Panc1 (cell line): ENCODE results near the gene ZBTB48.

Experiments
- POLR2AphosphoS5 ChIP-seq: IDR thresholded peaks from 2 replicates; pipeline ENCODE4 v1.6.1; 2012; ENCODE audit warnings: mild to moderate bottlenecking, low read depth, low read length, moderate library complexity
- SIN3A ChIP-seq: IDR thresholded peaks from 2 replicates; pipeline ENCODE4 v1.6.1; 2012; ENCODE audit warnings: low read depth, mild to moderate bottlenecking, low read length, moderate library complexity, borderline replicate concordance; ENCODE audit not compliant: insufficient read depth
- TCF7L2 ChIP-seq: IDR thresholded peaks from 2 replicates; pipeline ENCODE4 v1.6.1; 2011; ENCODE audit warnings: mild to moderate bottlenecking, low read depth, low read length, inconsistent platforms
- TF ChIP-seq, protein P1 (sequence below): fragments of 450-650 bp; IDR thresholded peaks from 2 replicates; pipeline ENCODE4 v1.5.1; 2017; ENCODE audit warnings: mild to moderate bottlenecking
- TF ChIP-seq, protein P2 (sequence below), 2 experiments: IDR thresholded peaks; 2 replicates each; pipeline ENCODE4 v1.6.1; 2011 to 2012; ENCODE audit warnings: low read depth in 2 of 2, control low read depth in 1 of 2, low read length in 1 of 2, mild to moderate bottlenecking in 1 of 2, moderate library complexity in 1 of 2; ENCODE audit not compliant: insufficient read depth in 1 of 2

DNA sequence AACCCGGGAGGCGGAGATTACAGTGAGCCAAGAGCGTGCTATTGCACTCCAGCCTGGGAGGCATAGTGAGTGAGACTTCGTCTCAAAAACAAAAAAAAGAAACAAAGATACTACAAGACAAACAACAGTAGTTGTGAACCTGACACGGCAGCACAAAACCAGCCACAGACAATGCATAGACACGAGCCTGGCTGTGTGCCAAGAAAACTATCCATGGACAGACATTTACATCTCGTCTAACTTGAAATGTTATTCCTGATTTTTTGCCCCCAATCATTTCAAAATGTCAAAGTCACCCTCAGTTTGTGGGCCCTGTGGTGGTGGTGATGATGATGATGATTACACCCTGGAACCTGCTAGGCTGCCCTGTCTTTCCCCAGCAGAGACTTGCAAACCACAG lies 16.6 kb downstream of the ZBTB48 start:
- no peak for TF ChIP-seq POLR2AphosphoS5
- TF ChIP-seq, protein P1, sequence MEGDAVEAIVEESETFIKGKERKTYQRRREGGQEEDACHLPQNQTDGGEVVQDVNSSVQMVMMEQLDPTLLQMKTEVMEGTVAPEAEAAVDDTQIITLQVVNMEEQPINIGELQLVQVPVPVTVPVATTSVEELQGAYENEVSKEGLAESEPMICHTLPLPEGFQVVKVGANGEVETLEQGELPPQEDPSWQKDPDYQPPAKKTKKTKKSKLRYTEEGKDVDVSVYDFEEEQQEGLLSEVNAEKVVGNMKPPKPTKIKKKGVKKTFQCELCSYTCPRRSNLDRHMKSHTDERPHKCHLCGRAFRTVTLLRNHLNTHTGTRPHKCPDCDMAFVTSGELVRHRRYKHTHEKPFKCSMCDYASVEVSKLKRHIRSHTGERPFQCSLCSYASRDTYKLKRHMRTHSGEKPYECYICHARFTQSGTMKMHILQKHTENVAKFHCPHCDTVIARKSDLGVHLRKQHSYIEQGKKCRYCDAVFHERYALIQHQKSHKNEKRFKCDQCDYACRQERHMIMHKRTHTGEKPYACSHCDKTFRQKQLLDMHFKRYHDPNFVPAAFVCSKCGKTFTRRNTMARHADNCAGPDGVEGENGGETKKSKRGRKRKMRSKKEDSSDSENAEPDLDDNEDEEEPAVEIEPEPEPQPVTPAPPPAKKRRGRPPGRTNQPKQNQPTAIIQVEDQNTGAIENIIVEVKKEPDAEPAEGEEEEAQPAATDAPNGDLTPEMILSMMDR: no peak
- TF ChIP-seq, protein P2, sequence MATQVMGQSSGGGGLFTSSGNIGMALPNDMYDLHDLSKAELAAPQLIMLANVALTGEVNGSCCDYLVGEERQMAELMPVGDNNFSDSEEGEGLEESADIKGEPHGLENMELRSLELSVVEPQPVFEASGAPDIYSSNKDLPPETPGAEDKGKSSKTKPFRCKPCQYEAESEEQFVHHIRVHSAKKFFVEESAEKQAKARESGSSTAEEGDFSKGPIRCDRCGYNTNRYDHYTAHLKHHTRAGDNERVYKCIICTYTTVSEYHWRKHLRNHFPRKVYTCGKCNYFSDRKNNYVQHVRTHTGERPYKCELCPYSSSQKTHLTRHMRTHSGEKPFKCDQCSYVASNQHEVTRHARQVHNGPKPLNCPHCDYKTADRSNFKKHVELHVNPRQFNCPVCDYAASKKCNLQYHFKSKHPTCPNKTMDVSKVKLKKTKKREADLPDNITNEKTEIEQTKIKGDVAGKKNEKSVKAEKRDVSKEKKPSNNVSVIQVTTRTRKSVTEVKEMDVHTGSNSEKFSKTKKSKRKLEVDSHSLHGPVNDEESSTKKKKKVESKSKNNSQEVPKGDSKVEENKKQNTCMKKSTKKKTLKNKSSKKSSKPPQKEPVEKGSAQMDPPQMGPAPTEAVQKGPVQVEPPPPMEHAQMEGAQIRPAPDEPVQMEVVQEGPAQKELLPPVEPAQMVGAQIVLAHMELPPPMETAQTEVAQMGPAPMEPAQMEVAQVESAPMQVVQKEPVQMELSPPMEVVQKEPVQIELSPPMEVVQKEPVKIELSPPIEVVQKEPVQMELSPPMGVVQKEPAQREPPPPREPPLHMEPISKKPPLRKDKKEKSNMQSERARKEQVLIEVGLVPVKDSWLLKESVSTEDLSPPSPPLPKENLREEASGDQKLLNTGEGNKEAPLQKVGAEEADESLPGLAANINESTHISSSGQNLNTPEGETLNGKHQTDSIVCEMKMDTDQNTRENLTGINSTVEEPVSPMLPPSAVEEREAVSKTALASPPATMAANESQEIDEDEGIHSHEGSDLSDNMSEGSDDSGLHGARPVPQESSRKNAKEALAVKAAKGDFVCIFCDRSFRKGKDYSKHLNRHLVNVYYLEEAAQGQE (IDR thresholded peaks at IDR 0.05; ENCODE audit: insufficient read depth in 1 of 2, low read depth in 2 of 2, low read length in 1 of 2): no peak
- TF ChIP-seq TCF7L2: no peak
- TF ChIP-seq SIN3A: no peak
